ENCODE measurements around the gene GNAI3.

DNA sequence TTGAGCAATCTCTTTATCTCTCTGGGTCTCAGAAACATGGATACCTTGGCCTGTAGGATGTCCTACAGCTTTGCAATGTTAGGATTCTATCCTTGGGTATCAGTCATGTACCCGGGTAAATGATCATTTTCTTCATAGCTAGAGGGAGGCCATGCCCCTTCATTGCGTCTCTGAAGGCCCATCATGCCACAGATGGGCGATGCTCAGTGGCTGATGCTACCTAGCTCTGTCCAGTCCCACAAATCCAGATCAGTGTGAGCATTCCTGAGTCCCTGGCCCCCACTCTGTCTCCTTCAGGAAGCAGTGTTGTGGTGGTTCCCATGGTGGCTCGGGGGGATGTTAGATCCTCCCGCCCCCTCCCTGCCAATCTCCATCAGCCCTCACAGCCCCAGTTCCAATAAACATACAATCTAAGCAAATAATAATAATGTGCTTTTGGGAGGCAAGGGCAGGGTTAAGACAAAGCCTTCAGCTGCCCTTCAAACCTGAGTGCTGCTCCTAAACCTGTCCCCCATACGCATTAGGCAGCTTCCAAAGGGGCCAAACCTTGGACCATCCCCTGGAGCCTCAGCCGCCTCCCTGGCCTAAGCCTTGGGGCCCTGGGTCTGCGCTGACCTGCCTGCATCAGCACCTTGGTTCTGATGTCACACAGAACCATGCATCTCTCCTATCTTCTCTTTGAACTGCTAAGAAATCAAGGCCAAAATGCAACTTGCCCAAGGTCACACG, 9.4 kb upstream of the GNAI3 start:
- TF ChIP-seq POLR2A (IDR thresholded peaks at IDR 0.05; ENCODE audit: low read length) (no peak), GATA1 (IDR thresholded peaks at IDR 0.05; ENCODE audit: low read depth, low read length) (no peak)
